Measurements from ENCODE around the gene CADPS.

DNA sequence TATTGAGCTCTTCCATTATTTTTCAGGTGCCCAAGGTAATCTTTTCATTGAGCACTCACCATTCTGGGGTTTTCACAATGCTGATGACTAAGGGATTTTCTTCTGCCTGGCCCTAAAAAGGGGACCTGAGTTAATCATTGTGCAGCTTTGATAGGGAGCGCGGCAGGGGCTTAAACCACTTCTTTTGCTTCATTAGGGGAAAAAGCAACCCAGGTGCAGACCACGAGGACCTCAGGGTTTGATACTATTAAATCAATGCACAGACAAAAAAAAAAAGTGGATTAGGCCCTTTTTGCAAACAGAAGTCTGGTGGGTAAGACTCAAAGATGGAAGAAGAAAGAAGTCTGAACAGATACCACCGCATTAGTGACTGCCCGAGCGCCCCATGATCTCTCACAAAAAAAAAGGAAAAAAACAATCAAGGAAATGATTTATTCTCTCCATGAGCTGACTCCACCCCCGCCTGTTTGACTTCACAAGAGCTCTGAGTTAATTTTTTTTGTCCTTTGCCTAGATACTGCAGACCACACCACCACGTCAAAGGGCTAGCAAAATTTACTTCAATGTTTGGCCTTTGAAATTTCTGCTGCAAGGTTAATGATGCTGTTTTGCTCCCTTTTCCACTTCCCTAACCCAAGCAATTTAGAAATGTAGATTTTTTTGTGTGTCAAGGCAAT, 423.9 kb downstream of the CADPS start:
- TF ChIP-seq POLR2A (IDR thresholded peaks at IDR 0.05): no peak
- TF ChIP-seq POLR2AphosphoS5 (IDR thresholded peaks at IDR 0.05): no peak
- TF ChIP-seq, protein P1, sequence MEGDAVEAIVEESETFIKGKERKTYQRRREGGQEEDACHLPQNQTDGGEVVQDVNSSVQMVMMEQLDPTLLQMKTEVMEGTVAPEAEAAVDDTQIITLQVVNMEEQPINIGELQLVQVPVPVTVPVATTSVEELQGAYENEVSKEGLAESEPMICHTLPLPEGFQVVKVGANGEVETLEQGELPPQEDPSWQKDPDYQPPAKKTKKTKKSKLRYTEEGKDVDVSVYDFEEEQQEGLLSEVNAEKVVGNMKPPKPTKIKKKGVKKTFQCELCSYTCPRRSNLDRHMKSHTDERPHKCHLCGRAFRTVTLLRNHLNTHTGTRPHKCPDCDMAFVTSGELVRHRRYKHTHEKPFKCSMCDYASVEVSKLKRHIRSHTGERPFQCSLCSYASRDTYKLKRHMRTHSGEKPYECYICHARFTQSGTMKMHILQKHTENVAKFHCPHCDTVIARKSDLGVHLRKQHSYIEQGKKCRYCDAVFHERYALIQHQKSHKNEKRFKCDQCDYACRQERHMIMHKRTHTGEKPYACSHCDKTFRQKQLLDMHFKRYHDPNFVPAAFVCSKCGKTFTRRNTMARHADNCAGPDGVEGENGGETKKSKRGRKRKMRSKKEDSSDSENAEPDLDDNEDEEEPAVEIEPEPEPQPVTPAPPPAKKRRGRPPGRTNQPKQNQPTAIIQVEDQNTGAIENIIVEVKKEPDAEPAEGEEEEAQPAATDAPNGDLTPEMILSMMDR (IDR thresholded peaks at IDR 0.05): no peak
- TF ChIP-seq EP300 (IDR thresholded peaks at IDR 0.05): no peak
